Measurements from ENCODE around the gene SLC7A4.

DNA sequence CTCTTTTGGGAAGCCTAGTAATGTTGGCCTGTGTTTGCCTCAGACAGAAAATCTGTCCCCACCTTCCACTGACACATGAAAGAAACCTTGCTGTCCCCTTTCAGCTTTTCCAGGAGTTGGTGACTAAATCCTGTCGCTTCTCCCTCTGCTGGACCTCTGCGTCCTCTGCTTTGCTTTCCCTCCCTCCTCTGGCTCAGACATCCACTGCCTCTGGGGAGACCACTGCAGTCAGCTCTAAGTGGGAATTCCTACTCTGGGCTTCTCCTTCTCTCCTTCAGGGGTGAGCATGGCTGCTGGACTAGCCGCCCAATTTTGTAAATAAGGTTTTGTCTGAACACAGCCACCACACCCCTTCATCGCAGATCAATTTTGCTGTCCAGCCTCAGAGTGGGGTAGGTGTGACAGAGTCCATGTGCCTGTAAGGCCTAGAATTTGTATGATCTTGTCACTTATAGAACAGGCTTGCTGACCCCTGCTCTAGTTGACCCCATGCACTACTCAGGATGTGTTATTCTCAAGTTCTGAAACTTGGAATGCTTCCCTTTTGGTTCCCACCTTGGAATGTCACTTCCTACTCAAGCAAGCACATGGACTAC lies 36.4 kb upstream of the SLC7A4 start:
- TF ChIP-seq, protein P1, sequence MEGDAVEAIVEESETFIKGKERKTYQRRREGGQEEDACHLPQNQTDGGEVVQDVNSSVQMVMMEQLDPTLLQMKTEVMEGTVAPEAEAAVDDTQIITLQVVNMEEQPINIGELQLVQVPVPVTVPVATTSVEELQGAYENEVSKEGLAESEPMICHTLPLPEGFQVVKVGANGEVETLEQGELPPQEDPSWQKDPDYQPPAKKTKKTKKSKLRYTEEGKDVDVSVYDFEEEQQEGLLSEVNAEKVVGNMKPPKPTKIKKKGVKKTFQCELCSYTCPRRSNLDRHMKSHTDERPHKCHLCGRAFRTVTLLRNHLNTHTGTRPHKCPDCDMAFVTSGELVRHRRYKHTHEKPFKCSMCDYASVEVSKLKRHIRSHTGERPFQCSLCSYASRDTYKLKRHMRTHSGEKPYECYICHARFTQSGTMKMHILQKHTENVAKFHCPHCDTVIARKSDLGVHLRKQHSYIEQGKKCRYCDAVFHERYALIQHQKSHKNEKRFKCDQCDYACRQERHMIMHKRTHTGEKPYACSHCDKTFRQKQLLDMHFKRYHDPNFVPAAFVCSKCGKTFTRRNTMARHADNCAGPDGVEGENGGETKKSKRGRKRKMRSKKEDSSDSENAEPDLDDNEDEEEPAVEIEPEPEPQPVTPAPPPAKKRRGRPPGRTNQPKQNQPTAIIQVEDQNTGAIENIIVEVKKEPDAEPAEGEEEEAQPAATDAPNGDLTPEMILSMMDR (IDR thresholded peaks at IDR 0.05), result no peak
- TF ChIP-seq POLR2AphosphoS5 (IDR thresholded peaks at IDR 0.05) (no peak), POLR2A (IDR thresholded peaks at IDR 0.05) (no peak)

All from upper lobe of left lung (tissue), 4 donors.